Spinal cord (tissue), 10 donors: ENCODE results near the gene NEO1. TPM values are rescaled to one million over a fixed set of nuclear protein-coding genes. Genes with fewer than 3 reads are reported as not detected.
A peak's percentile ranks its signal among the peaks of the same experiment; 100 is the strongest.
"Not testable (repeated sequence)": the region's sequence is repeated elsewhere in the genome, so short reads cannot be mapped to it uniquely, and the experiment has no call there.

ENCODE experiments used
- DNase-seq, 6 donors: peaks; one replicate each; pipeline versions ENCODE4 v3.0.0 to v3.0.0-alpha.2; 2013 to 2015; ENCODE audit warnings: low spot score in 6 of 6, low read depth in 4 of 6
- H3K27ac ChIP-seq: one replicate; pipeline ENCODE4 v1.5.1; 2013; ENCODE audit warnings: low read depth, low read length, control low read depth
- H3K27me3 ChIP-seq: one replicate; pipeline ENCODE4 v1.6.1; 2013; ENCODE audit warnings: low read length; ENCODE audit not compliant: control insufficient read depth, insufficient read depth
- H3K36me3 ChIP-seq: one replicate; pipeline ENCODE4 v1.6.1; 2013; ENCODE audit warnings: low read length; ENCODE audit not compliant: control insufficient read depth, insufficient read depth
- H3K4me1 ChIP-seq: one replicate; pipeline ENCODE4 v1.6.1; 2013; ENCODE audit warnings: low read length; ENCODE audit not compliant: control insufficient read depth, insufficient read depth
- H3K4me3 ChIP-seq: one replicate; pipeline ENCODE4 v1.5.1; 2013; ENCODE audit warnings: low read depth, low read length, control low read depth
- H3K9me3 ChIP-seq: one replicate; pipeline ENCODE4 v1.6.1; 2013; ENCODE audit warnings: low read length; ENCODE audit not compliant: control insufficient read depth, insufficient read depth
- WGBS: methylation state at CpG from one replicate; pipeline ENCODE4 v1.1.5; 2013; ENCODE audit warnings: missing lambda C conversion rate; ENCODE audit not compliant: insufficient coverage; 5-methylcytosine and 5-hydroxymethylcytosine counted together
- polyA plus RNA-seq, 2 donors: library from polyadenylated mRNA; unstranded; fragments of 120-200 nt; gene quantifications; one replicate each; pipeline ENCODE4 v1.2.1, GENCODE V29; 2013; ENCODE audit not compliant: insufficient read length in 2 of 2
- total RNA-seq, 2 donors: library from RNA; depleted of rRNA in 1 of 2; stranded (reverse); fragments of 120-200 nt in 1 of 2; fragments of >200 nt in 1 of 2; gene quantifications; one replicate each; pipeline versions ENCODE4 v1.2.3 to v1.2.4, GENCODE V29; 2013 to 2014
- donor health status: healthy.

NEO1 gene
- total and polyA plus RNA-seq, 4 donors, result 70.6 to 121 (median 104) TPM

DNA sequence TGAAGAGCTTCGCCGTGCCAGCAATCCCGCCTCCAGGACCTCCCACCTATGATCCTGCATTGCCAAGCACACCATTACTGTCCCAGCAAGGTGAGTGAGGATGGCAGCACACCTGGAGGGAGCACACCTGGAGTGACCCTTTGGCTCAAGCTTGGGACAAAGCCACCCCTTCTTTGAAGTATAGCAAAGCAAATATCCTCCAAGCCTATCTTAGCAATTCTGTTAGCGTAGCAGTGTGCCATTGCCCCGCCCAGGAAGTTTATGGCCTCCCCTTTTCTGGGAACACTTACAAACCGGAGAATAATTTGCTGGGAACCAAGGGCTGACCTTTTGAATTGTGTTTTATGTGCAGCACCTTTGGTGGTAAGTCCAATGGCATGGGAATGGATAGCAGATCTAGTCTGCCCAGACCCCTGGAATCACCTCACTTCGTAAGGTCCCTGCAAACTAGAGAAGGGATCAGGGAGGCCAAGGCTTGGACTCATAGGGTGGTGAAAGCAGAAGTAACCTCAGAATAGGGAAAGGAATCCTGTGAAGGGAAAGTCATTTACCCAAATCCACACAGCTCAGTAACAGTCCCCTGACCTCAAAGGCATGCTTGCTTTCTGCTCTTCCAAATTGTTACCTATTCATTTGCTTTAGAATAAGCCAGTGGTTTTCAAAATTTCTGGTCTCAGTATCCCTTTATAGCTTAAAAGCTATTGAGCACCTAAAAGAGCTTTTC lies 246.4 kb downstream of the NEO1 start:
- Histone ChIP-seq H3K27me3 (no peaks in the 10 kb centered on the region), H3K4me1 (no peaks in the 10 kb centered on the region), H3K9me3 (no peaks in the 10 kb centered on the region), H3K27ac (no peak overlapping the region), H3K4me3 (no peak overlapping the region), H3K36me3 (peaks cover 54% of the 10 kb centered on the region)
- DNase-seq, result no peak
- WGBS, result 88% methylated on average over 5 of the region's 7 CpGs

DNA sequence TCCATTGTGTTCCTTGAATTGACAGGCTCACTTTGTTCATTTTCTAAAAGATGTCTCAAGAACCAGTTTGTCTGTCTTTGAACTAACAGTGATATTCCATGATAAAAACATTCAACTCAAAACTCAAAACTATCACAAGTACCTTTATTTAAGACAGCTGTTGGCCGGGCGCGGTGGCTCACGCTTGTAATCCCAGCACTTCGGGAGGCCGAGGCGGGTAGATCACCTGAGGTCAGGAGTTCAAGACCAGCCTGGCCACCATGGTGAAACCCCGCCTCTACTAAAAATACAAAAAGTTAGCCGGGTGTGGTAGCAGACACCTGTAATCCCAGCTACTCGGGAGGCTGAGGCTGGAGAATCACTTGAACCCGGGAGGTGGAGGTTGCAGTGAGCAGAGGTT lies 248.0 kb downstream of the NEO1 start:
- H3K27ac ChIP-seq, DNase-seq, H3K27me3 ChIP-seq, H3K4me1 ChIP-seq, H3K9me3 ChIP-seq, H3K4me3 ChIP-seq: not testable (repeated sequence)
- WGBS, result 96% methylated on average over 8 of the region's 11 CpGs
- H3K36me3 ChIP-seq, result peaks cover 62% of the 10 kb centered on the region

DNA sequence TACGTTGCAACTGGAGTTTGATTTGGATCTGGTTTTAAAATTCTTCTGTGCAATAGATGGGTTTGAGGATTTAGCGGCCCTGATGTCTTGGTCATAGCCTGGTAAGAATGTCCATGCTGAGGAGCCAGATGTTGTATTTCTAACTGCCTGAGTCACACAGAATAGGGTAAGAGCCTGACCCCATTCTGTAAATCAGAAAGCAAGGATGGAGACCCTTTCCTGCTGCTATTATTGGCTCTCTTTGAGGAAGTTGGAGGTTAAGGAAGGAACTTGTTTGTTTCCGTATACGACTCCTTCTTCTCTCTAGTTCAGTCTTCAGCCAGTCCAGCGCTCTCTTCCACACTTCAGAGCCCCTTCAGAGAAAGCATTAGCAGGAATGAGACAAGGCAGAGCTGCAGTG lies 251.4 kb downstream of the NEO1 start:
- Histone ChIP-seq H3K4me3 (no peak overlapping the region), H3K36me3 (peaks cover 52% of the 10 kb centered on the region), H3K4me1 (peaks cover 12% of the 10 kb centered on the region), H3K27ac (no peak overlapping the region), H3K27me3 (no peaks in the 10 kb centered on the region), H3K9me3 (no peaks in the 10 kb centered on the region)
- WGBS, result 86% methylated on average over 4 of the region's 5 CpGs
- DNase-seq, result no peak

DNA sequence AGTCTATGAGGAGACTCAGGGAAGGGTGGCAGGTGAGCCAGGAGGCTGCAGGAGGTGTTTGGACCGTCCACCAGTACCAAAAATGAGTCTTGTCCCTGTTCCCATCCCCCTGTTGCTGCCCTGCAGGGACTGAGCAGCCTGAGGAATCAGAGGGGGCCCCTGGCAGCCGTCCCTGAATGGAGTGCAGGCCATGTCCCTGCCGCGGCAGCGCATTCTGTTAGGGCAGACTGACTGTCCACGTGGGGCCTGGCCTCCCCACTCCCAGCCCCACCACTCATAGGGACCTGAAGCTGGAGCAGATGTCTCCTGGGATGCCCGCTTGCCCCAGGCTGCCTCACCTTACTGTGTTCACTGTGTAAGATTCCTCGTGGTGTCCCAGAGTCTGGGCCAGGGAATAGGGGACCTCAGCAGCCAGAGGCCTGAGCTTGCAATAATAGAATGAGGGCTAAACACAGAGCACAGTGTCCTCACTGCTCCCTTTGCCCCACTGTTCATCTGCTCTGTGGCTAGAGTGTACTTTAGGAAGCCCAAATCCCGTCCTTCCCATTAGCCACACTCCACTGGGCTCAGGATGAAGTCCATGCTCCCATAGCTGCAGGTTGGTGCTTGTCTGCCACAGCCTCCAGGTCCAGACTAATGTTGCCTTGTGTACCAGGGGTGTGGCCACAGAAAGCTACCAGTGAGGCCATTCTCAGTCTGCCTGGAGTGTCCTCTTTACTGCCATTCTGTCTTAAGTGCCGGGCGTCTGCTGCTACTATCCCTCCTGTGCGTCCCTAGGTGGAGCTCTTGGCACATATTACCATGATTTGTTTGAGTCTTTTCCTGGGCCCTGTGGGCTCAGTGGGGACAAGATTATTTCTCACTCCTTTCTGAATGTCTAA lies 253.3 kb downstream of the NEO1 start:
- Histone ChIP-seq H3K27me3 (no peaks in the 10 kb centered on the region), H3K36me3 (peaks cover 41% of the 10 kb centered on the region), H3K4me1 (peaks cover 12% of the 10 kb centered on the region), H3K9me3 (no peaks in the 10 kb centered on the region), H3K27ac (no peak overlapping the region), H3K4me3 (no peak overlapping the region)
- WGBS, result 56% methylated on average over 10 of the region's 12 CpGs
- peak; percentile 49 to 96 (median 67) for DNase-seq

GRCh38 chr15:73308305-73308704 lies 256.0 kb downstream of the NEO1 start:
- WGBS, result 82% methylated on average over 8 of the region's 8 CpGs

DNA sequence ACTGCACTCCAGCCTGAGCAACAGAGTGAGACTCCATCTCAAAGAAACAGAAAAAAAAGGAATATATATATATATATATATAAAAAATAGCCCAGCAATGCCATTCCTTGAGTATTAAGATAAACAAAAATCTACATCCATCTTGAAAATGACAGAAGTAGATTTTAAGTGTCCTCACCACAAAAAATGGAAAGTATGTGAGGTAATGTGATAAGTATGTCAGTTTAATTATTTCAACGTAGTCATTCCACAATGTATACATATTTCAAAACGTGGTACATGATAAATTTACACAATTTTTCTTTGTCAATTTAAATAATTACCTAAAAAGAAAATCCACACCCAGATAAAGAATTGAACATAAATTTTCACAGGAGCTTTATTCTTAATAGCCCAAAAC lies 261.6 kb downstream of the NEO1 start:
- no peaks in the 10 kb centered on the region for H3K27me3 ChIP-seq
- peaks cover 15% of the 10 kb centered on the region for H3K4me1 ChIP-seq
- H3K9me3 ChIP-seq, result no peaks in the 10 kb centered on the region
- H3K27ac ChIP-seq, result no peak overlapping the region
- DNase-seq, result no peak
- no CpG with 5 or more reads among the region's 2 CpGs for WGBS
- no peaks in the 10 kb centered on the region for H3K36me3 ChIP-seq
- no peak overlapping the region for H3K4me3 ChIP-seq

More at GRCh38 chr15:73308305-73308704, 256.0 kb downstream of the NEO1 start:
- Histone ChIP-seq H3K4me3 (no peak overlapping the region), H3K9me3 (no peaks in the 10 kb centered on the region), H3K27ac (no peak overlapping the region), H3K27me3 (no peaks in the 10 kb centered on the region), H3K36me3 (peaks cover 23% of the 10 kb centered on the region), H3K4me1 (peaks cover 12% of the 10 kb centered on the region)
- DNase-seq, result peak in 1 of 6 donors; percentile 62

DNA sequence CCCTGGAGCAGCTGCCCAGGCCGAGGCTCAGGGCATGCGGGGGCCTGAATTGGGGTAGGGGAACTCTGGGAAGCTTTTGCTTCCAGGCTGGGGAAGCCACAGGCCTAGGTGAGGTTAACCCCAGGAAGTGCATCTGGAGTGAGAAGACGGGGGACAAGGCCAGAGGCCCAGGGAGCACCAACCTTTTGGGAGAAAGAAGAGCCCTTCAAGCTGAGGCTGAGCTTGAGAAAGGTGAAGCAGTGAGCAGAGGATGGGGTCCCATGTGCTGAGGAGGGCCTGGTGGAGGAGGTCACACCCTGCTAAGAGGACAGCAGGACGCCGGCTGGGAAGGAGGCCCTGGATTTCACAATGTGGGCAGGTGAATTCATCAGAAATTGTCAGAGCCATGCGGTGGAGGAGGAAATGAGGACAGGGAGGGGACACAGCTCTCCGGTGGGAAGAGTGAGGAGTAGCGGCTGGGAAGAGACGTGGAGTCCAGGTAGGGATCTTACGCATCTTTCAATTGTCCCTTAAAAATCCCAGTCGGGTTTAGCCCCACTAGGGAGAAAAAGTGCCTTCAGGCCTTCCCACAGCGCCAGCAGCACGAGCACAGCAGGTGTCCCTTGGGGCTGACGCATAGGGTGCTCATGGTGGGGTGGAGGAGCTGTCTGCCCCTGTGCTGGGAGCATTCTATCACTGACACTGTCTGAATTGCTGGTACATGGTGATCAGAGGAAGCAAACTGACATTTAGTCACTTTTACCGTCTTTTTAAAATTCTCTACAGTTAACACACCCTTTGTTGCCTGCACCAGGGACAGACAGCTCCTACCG lies 265.6 kb downstream of the NEO1 start:
- Histone ChIP-seq H3K36me3 (peaks cover 16% of the 10 kb centered on the region), H3K27me3 (no peaks in the 10 kb centered on the region), H3K27ac (no peak overlapping the region), H3K4me1 (peaks cover 23% of the 10 kb centered on the region), H3K9me3 (no peaks in the 10 kb centered on the region), H3K4me3 (no peak overlapping the region)
- DNase-seq, result no peak
- WGBS, result 52% methylated on average over 15 of the region's 16 CpGs

DNA sequence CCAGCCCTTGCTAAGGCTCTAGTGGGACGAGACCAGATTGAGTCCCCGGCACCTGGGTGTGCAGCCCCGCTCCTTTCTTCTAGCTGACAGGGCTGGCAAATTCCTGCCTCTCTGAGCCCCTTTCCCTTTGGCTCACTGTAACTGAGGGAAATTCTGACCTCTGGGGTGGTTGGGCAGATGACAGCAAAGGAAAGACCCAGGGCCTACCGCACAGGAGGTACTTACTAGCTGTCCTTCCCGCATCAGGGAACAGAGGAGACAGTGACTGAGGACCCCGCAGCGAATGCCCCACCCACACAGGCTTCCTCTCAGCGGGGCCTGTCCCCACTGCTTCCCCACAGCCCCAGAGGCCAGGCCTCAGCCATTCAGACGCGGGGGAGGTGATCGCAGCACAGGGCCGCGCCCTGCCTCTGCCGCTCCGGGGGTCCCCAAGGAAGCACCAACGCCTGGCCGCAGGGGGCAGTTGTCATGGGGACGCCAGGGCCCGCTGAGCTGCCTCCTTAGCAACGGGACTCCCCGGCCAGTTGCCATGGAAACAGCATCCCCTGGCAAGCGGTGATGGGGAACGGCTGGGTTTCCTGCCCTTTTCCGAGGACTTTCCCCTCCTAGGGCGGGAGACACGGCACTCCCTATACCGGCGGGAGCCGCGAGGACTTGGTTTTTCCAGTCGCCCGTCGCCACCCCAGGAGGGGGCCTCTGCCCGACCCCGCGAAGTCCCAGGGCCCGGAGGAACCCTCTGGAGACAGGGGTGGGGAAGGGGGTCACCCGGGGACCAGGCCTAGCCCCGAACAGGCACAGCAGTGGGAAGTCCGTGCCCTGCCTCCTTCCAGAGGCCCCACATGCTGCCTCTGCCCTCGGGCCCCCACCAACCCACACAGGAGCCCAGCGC lies 266.4 kb downstream of the NEO1 start:
- no peaks in the 10 kb centered on the region for H3K27me3 ChIP-seq
- no peak overlapping the region for H3K27ac ChIP-seq
- WGBS, result 5% methylated on average over 35 of the region's 42 CpGs

More for the DNA sequence above, 266.4 kb downstream of the NEO1 start:
- DNase-seq, result peak; percentile 22 to 96 (median 64)
- Histone ChIP-seq H3K4me3 (no peak overlapping the region), H3K4me1 (peaks cover 23% of the 10 kb centered on the region), H3K36me3 (peaks cover 25% of the 10 kb centered on the region), H3K9me3 (no peaks in the 10 kb centered on the region)
